DOHH2 (cell line): Measurements from ENCODE around the gene HNRNPAB.

ENCODE experiments used
- H3F3A ChIP-seq: fragments of 200-600 bp; sonication (generic), shearing (Covaris generic); 2 replicates; pipeline ENCODE4 v1.6.0; 2016; ENCODE audit warnings: antibody characterized with exemption, mild to moderate bottlenecking; ENCODE audit not compliant: control insufficient read depth, insufficient read depth
- H3K27ac ChIP-seq: fragments of 200-600 bp; sonication (generic); 2 replicates; pipeline ENCODE4 v1.5.1; 2014; ENCODE audit warnings: low read depth, mild to moderate bottlenecking, low read length, moderate library complexity
- H3K27me3 ChIP-seq: fragments of 200-600 bp; sonication (generic); 2 replicates; pipeline ENCODE4 v1.6.1; 2014; ENCODE audit warnings: mild to moderate bottlenecking, low read length, mixed read lengths; ENCODE audit not compliant: control insufficient read depth
- H3K36me3 ChIP-seq: fragments of 200-600 bp; sonication (generic); 2 replicates; pipeline ENCODE4 v1.6.1; 2014; ENCODE audit warnings: mild to moderate bottlenecking, low read length, moderate library complexity, mixed read lengths; ENCODE audit not compliant: control insufficient read depth
- H3K4me1 ChIP-seq: fragments of 200-600 bp; sonication (generic); 2 replicates; pipeline ENCODE4 v1.6.1; 2014; ENCODE audit warnings: mild to moderate bottlenecking, low read length, mixed read lengths; ENCODE audit not compliant: control insufficient read depth
- H3K4me2 ChIP-seq: fragments of 200-600 bp; sonication (generic); 2 replicates; pipeline ENCODE4 v1.6.0; 2014; ENCODE audit warnings: mild to moderate bottlenecking, low read length, moderate library complexity
- H3K4me3 ChIP-seq: fragments of 200-600 bp; sonication (generic); 2 replicates; pipeline ENCODE4 v1.5.1; 2014; ENCODE audit warnings: mild to moderate bottlenecking, low read length, mixed read lengths
- H3K79me2 ChIP-seq: fragments of 200-600 bp; sonication (generic); 2 replicates; pipeline ENCODE4 v1.6.1; 2014; ENCODE audit warnings: mild to moderate bottlenecking, low read length, mixed read lengths; ENCODE audit not compliant: control insufficient read depth
- H3K9me2 ChIP-seq: fragments of 200-600 bp; sonication (generic); replicated peaks from 2 replicates; pipeline ENCODE4 v1.6.1; 2014; ENCODE audit warnings: mild to moderate bottlenecking, low read length, mixed read lengths; ENCODE audit not compliant: control insufficient read depth
- H3K9me3 ChIP-seq: fragments of 200-600 bp; sonication (generic); 2 replicates; pipeline ENCODE4 v1.6.1; 2014; ENCODE audit warnings: antibody characterized with exemption, low read length, mixed read lengths; ENCODE audit not compliant: control insufficient read depth, insufficient read depth
- H4K20me1 ChIP-seq: fragments of 200-600 bp; sonication (generic); 2 replicates; pipeline ENCODE4 v1.6.0; 2014; ENCODE audit warnings: low read depth, mild to moderate bottlenecking, antibody characterized with exemption, low read length, moderate library complexity; ENCODE audit not compliant: control insufficient read depth, insufficient read depth
- CTCF ChIP-seq: fragments of 200-600 bp; sonication (generic); IDR thresholded peaks from one replicate; pipeline ENCODE4 v1.5.1; 2014; ENCODE audit warnings: antibody characterized with exemption, mild to moderate bottlenecking, low read depth, low read length; ENCODE audit not compliant: poor library complexity, severe bottlenecking
- EZH2phosphoT487 ChIP-seq: fragments of 200-600 bp; sonication (generic); IDR thresholded peaks from 2 replicates; pipeline ENCODE4 v1.6.1; 2017; ENCODE audit warnings: borderline replicate concordance, mild to moderate bottlenecking, antibody characterized with exemption, low read length, moderate library complexity, mixed read lengths

The HNRNPAB gene

DNA sequence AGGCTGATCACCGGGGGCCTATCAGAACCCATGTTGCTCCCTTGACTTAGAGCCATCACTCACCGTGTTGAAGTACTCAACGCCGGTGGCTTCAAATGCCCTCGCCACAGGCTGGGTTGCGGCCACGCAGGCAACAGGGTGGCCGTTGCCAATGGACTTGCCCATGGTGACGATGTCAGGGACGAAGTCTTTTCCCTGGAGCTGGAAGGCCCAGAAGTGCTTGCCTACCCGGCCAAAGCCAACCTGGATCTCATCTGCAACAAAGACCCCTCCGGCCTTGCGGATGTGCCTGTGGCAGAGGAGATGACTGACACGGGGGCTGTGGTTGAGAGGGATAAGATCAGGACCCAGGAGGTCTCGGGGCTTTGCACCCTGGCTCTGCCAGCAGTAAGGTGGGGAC lies 18.0 kb downstream of the HNRNPAB start:
- H3K27ac ChIP-seq: no peak overlapping the region
- no peaks in the 10 kb centered on the region for H3K9me2 ChIP-seq
- H4K20me1 ChIP-seq: peaks cover 2% of the 10 kb centered on the region; the same call in 1 of the 2 replicates
- no peak overlapping the region for H3K4me2 ChIP-seq
- TF ChIP-seq CTCF: no peak
- TF ChIP-seq EZH2phosphoT487: no peak
- H3K4me1 ChIP-seq: no peaks in the 10 kb centered on the region
- H3F3A ChIP-seq: peaks cover 22% of the 10 kb centered on the region
- peaks cover 12% of the 10 kb centered on the region for H3K79me2 ChIP-seq
- H3K4me3 ChIP-seq: no peak overlapping the region
- H3K36me3 ChIP-seq: peaks cover 83% of the 10 kb centered on the region
- no peaks in the 10 kb centered on the region for H3K27me3 ChIP-seq
- no peaks in the 10 kb centered on the region for H3K9me3 ChIP-seq

DNA sequence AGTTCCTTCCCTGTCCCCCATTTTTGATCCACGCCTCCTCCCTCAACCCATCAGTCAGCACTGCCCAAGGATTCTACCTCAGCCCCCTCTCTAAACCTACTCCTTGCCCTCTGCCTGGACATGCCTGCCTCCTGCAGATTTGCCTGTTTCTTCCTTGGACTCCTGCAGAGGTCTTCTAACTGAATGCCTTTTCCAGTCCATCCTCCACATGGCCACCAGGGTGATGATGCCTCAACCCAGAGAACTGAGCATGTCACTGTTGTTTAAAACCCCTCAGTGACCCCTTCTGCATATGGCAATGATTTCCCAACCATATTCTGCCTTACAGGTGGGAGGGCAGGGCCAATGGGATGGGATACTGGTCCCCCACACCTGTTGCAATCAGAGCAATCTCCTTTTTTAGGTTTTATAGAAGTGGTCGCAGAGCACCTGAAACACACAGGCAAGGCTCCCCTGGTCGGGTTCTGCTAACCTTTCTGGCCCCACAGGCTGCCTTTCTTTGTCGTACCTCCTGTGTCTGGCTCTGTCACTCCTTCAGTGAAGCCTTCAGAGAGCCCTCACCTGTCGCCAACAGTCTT lies 19.0 kb downstream of the HNRNPAB start:
- no peak for TF ChIP-seq CTCF
- no peak for TF ChIP-seq EZH2phosphoT487
- Histone ChIP-seq H3F3A (peaks cover 22% of the 10 kb centered on the region), H3K4me2 (no peak overlapping the region), H3K36me3 (peaks cover 91% of the 10 kb centered on the region), H3K9me2 (no peaks in the 10 kb centered on the region), H3K27ac (no peak overlapping the region), H3K4me1 (no peaks in the 10 kb centered on the region), H3K9me3 (no peaks in the 10 kb centered on the region), H3K27me3 (no peaks in the 10 kb centered on the region), H3K79me2 (peaks cover 20% of the 10 kb centered on the region), H4K20me1 (peaks cover 2% of the 10 kb centered on the region), H3K4me3 (no peak overlapping the region)

GRCh38 chr5:178223828-178224335 lies 19.5 kb downstream of the HNRNPAB start:
- peaks cover 2% of the 10 kb centered on the region for H4K20me1 ChIP-seq

More at GRCh38 chr5:178223828-178224335, 19.5 kb downstream of the HNRNPAB start:
- no peak for TF ChIP-seq CTCF
- no peak for TF ChIP-seq EZH2phosphoT487
- Histone ChIP-seq H3K9me3 (no peaks in the 10 kb centered on the region), H3K4me2 (no peak overlapping the region), H3K36me3 (peaks cover 91% of the 10 kb centered on the region), H3K27me3 (no peaks in the 10 kb centered on the region), H3F3A (peaks cover 16% of the 10 kb centered on the region), H3K4me1 (no peaks in the 10 kb centered on the region), H3K4me3 (no peak overlapping the region), H3K79me2 (peaks cover 26% of the 10 kb centered on the region), H3K27ac (no peak overlapping the region), H3K9me2 (no peaks in the 10 kb centered on the region)
